Measurements from ENCODE around the gene NEGR1.

The NEGR1 gene

GRCh38 chr1:71565262-71565661, 717.1 kb downstream of the NEGR1 start:
- no peak for TF ChIP-seq CTCF (IDR thresholded peaks at IDR 0.05; ENCODE audit: low read depth, low read length)
- DNase-seq (ENCODE audit: extremely low read depth, low read depth) = peak; percentile 19

- TF ChIP-seq CTCF (IDR thresholded peaks at IDR 0.05; ENCODE audit: low read depth, low read length) = no peak
- DNase-seq (ENCODE audit: extremely low read depth, low read depth) = no peak
Observed at GRCh38 chr1:71562298-71562697, 720.0 kb downstream of the NEGR1 start.

GRCh38 chr1:71561729-71562128, 720.6 kb downstream of the NEGR1 start:
- no peak for DNase-seq (ENCODE audit: extremely low read depth, low read depth)
- no peak for TF ChIP-seq CTCF (IDR thresholded peaks at IDR 0.05; ENCODE audit: low read depth, low read length)

GRCh38 chr1:71561206-71561605, 721.1 kb downstream of the NEGR1 start:
- no peak for TF ChIP-seq CTCF (IDR thresholded peaks at IDR 0.05; ENCODE audit: low read depth, low read length)
- DNase-seq (ENCODE audit: extremely low read depth, low read depth) = no peak

GRCh38 chr1:71559880-71560279, 722.5 kb downstream of the NEGR1 start:
- DNase-seq (ENCODE audit: extremely low read depth, low read depth) = no peak
- TF ChIP-seq CTCF (IDR thresholded peaks at IDR 0.05; ENCODE audit: low read depth, low read length) = no peak

GRCh38 chr1:71557138-71557537, 725.2 kb downstream of the NEGR1 start:
- DNase-seq (ENCODE audit: extremely low read depth, low read depth) = no peak
- no peak for TF ChIP-seq CTCF (IDR thresholded peaks at IDR 0.05; ENCODE audit: low read depth, low read length)

- no peak for TF ChIP-seq CTCF (IDR thresholded peaks at IDR 0.05; ENCODE audit: low read depth, low read length)
Observed at GRCh38 chr1:71548398-71548890, 733.9 kb downstream of the NEGR1 start.

More at GRCh38 chr1:71548398-71548890, 733.9 kb downstream of the NEGR1 start:
- no peak for DNase-seq (ENCODE audit: extremely low read depth, low read depth)
